ENCODE data around the gene TSPOAP1.

The TSPOAP1 gene

GRCh38 chr17:58276423-58276822 lies 52.2 kb downstream of the TSPOAP1 start:
- DNase-seq: no peak

DNA sequence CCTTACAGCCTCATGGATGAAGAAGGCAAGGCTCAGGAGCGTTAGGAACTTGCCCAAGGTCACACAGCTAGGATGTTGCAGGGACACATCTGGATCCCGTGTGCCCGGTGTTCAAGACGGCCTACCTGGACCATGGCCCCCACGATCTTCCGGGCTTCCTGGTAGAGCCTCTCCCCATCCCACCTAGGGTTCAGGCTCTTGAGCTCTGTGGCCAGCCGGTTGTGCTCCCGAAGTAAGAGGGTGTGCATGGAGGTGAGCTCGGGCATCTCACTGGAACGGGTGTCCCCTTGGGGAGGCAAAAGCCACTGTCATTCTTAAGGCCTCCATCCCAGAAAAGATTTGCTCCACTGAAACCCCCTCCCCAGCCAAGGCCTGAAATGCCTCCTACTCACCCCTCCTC lies 53.2 kb downstream of the TSPOAP1 start:
- no peak for DNase-seq

GRCh38 chr17:58273453-58274104 lies 55.0 kb downstream of the TSPOAP1 start:
- no peak for DNase-seq

DNA sequence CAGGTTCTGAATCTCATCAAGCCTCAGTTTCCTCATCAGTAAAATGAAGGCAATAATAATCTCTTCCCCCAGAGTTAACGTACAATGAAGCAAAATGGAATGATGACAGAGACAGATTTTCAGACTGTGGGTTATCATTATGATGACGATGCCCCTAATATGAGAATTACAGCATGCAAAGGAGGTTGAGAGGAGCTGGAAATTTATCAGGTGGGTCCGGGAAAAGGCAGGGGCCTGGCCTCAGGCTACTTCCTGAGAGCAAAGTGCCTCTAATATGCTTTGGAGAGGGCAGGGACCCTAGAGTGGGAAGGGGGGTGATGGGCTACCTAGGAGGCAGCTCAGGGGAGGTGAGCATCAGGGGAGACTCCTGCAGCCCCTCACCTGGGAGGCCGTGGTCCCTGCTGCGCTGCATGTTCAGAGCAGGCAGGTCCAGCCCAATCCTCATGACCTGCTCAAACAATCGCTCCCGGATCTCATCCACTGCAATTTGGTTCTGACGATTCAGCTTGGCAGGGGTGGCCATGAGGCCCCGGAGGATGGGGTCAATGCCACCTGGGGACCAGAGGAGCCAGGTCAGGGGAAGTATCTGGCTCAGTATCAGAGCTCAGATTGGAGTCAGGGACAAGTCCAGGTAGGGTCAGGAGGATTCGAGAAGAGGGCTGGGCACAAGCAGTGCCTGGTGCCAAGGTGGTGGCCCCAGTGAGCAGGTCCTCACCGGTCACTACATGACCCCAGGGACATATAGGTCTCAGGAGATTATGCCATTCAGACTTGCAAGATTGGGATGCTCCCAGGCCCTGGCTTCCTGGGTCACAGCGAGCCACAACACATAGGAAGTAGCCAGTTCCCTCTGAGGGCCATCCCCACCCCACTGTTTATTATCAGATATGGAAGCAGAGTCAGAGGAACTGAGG lies 56.0 kb downstream of the TSPOAP1 start:
- no peak for DNase-seq

DNA sequence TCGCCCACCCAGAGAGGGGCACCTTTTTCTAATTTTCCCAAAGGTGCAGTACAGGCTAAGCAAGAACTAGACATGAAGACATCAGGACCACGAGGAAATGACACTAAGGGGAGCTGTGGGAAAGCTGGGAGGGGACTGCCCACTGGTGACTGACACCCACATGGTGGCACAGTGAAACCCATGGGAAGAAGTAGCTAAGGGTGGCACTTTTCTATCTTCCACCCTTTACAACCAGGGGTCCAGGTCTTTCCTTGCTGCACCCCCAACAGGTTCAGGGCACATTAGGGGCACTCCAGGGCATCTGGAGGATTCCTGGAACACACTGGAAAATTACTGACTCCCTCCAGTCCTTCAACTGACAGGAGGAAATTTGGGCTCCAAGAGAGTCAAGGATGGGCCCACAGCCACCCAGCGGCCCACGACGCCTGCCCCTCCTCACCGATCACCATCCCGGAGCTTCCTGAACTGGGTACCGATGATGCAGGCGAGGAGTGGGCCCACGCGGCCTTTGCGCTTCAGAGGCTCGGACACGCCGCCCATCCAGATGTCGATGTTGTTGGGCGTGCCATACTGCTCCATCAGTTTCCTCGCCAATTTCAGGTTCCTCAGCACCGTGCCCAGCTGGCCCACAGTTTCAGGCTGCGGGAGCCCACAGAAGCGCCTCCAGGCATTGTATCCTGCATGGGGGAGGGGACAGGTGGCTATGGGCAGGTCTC lies 57.2 kb downstream of the TSPOAP1 start:
- DNase-seq: no peak

- DNase-seq: no peak
Measured at GRCh38 chr17:58270476-58271215, 57.9 kb downstream of the TSPOAP1 start.

- DNase-seq: no peak
Measured at GRCh38 chr17:58269557-58270291, 58.9 kb downstream of the TSPOAP1 start.

DNA sequence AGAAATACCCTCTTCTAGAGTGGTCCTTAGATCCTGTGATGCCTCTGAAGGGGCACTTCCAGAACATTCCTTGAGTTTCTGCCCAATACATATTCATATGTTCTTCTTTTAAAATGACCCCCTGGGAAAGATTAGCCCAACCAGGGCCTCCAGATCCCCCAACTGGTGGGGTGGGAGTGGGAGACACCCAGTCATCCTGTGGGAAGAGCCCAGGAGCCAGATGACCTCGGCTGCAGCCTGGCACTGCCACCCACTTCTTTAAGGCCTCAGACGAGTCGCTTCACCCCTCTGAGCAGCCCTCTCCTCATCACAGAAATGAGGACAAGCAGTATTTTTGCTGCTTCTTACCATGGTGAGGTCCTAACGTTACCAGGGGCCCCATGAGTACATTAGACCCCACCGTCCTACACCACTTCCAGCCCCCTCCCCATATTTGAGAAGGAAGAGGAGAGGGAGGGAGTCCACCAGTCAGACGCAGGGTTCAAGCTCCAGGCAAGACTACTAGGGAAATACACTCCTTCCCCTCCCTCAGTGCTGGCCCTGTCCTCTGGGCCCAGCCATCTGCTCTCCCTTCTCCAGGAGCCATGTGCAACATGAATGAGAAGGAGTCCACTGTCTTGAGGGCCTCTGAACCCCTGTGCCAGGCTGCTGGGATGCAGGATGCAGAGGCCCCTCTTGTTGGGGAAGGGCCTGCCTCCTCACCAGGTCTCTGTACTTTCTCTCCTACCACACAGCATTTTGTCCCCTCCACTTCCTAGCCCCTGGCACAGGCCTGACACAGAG lies 59.6 kb downstream of the TSPOAP1 start:
- no peak for DNase-seq

- DNase-seq: no peak
Measured at GRCh38 chr17:58268326-58268725, 60.3 kb downstream of the TSPOAP1 start.

- no peak for DNase-seq
Measured at GRCh38 chr17:58267347-58268324, 61.0 kb downstream of the TSPOAP1 start.

GRCh38 chr17:58265902-58266875 lies 62.4 kb downstream of the TSPOAP1 start:
- DNase-seq: no peak

DNA sequence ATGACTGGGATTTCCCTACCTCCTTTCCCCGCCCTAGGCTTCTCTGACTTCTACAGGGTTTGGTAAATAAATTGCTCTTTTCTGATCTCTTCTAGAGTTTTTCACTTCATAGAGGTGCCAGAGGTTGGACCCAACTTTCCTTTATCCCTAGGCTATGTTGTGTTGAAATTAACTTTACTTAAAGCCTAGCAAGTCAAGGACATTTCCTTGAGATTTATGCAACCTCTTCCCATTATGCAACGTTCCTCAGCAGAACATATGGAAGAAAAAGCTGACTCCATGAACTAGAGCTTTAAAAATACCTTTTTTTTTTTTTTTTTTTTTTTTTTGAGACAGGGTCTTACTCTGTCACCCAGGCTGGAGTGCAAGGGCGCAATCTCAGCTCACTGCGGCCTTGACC lies 63.3 kb downstream of the TSPOAP1 start:
- no peak for DNase-seq

- no peak for DNase-seq
Measured at GRCh38 chr17:58264407-58265103, 64.0 kb downstream of the TSPOAP1 start.

- DNase-seq: no peak
Measured at GRCh38 chr17:58263773-58264172, 64.8 kb downstream of the TSPOAP1 start.

GRCh38 chr17:58262149-58262548 lies 66.4 kb downstream of the TSPOAP1 start:
- DNase-seq: no peak

- DNase-seq: no peak
Measured at GRCh38 chr17:58254803-58255202, 73.8 kb downstream of the TSPOAP1 start.

- DNase-seq: no peak
Measured at GRCh38 chr17:58253082-58253481, 75.5 kb downstream of the TSPOAP1 start.

DNA sequence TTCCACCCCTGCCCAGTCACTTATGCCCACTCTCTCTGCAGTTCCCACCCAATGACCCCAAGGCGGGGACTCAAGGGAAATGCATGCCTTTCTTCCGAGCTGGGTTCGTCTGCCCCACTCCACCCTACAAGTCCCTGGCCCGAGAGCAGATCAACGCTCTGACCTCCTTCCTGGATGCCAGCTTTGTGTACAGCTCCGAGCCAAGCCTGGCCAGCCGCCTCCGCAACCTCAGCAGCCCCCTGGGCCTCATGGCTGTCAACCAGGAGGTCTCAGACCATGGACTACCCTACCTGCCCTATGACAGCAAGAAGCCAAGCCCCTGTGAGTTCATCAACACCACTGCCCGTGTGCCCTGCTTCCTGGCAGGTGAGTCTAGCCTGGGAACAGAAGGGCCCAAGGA lies 76.5 kb downstream of the TSPOAP1 start:
- DNase-seq: no peak
